Suprapubic skin (tissue), 4 donors: ENCODE results near the gene ABLIM3.
A peak's percentile ranks its signal among the peaks of the same experiment; 100 is the strongest.

ENCODE experiments used
- EP300 ChIP-seq: sonication (generic); formaldehyde crosslinking; IDR thresholded peaks from one replicate; pipeline ENCODE4 v1.6.1; 2017; ENCODE audit warnings: antibody characterized with exemption
- POLR2A ChIP-seq, 2 donors: fragments of 450-650 bp; IDR thresholded peaks; one replicate each; pipeline ENCODE4 v1.6.1; 2017; ENCODE audit warnings: antibody characterized with exemption in 2 of 2, mild to moderate bottlenecking in 2 of 2, moderate library complexity in 2 of 2
- POLR2AphosphoS5 ChIP-seq, 3 donors: sonication (generic); formaldehyde crosslinking; IDR thresholded peaks; one replicate each; pipeline ENCODE4 v1.6.1; 2017; ENCODE audit warnings: antibody characterized with exemption in 3 of 3
- TF ChIP-seq, protein P1 (sequence below), 2 donors: fragments of 200-600 bp in 1 of 2; fragments of 450-650 bp in 1 of 2; sonication (generic) in 1 of 2; IDR thresholded peaks; one replicate each; pipeline ENCODE4 v1.5.1; 2016 to 2019; ENCODE audit warnings: antibody characterized with exemption in 2 of 2, mild to moderate bottlenecking in 1 of 2, moderate library complexity in 1 of 2

DNA sequence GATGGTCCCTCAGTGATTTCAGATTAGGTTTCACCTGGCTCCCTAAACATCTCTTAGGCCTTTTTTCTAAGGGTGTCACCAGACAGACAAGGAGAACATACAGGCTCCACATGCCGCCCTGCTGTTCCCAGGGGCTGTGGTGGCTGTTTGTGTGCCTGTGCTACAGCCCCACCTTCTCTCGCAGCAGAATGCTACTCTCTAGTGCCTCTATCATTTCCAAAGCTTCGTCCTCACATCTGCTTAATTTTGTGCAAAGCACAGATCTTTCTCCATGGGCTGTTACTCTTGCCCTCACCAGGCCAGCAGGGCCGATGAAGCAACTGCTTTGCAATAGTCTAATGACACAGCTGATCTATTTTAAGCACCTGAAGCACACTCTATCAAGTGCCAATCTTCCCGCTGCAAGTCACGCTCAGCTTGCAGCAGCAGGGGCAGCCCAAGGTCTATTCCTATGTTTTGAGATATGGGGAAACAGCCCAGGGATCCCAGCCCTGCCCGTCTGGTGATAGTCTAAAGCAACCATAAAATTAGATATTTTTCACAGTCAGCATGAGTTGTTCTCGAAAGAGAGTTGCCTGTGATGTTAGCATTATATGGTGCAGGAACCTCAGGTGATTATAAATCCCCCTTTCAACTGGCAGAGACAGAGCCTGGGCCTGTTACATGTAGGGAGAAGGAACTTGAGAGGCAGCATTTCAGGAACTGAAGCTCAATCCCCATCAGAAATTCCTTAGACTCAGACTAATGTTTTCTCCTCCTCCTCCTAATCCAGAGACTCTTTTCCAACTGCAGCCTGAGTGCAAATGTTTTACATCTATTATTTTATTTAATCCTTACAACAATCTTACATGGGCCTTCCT, 12.7 kb downstream of the ABLIM3 start:
- TF ChIP-seq POLR2A (IDR thresholded peaks at IDR 0.05) (no peak), EP300 (no peak), POLR2AphosphoS5 (IDR thresholded peaks at IDR 0.05) (peak in 2 of 3 donors; percentile 25 to 37)
- TF ChIP-seq, protein P1, sequence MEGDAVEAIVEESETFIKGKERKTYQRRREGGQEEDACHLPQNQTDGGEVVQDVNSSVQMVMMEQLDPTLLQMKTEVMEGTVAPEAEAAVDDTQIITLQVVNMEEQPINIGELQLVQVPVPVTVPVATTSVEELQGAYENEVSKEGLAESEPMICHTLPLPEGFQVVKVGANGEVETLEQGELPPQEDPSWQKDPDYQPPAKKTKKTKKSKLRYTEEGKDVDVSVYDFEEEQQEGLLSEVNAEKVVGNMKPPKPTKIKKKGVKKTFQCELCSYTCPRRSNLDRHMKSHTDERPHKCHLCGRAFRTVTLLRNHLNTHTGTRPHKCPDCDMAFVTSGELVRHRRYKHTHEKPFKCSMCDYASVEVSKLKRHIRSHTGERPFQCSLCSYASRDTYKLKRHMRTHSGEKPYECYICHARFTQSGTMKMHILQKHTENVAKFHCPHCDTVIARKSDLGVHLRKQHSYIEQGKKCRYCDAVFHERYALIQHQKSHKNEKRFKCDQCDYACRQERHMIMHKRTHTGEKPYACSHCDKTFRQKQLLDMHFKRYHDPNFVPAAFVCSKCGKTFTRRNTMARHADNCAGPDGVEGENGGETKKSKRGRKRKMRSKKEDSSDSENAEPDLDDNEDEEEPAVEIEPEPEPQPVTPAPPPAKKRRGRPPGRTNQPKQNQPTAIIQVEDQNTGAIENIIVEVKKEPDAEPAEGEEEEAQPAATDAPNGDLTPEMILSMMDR (IDR thresholded peaks at IDR 0.05): no peak
